Activated naive CD4-positive, alpha-beta T cell (primary cell): ENCODE results near the gene UNC80.
"Not testable (repeated sequence)": the region's sequence is repeated elsewhere in the genome, so short reads cannot be mapped to it uniquely, and the experiment has no call there.

Source experiments
- DNase-seq, 4 experiments: peaks; one replicate each; lab custom pipeline; 2025; lab: John Stamatoyannopoulos, UW

UNC80 gene

GRCh38 chr2:209771474-209772289 lies at the start of gene UNC80:
TSS of gene UNC80 (plus strand) at chr2:209771832. CDS start at chr2:209772073, 241 bp downstream.
- DNase-seq, result no peak

GRCh38 chr2:209726311-209726710 lies 45.3 kb upstream of the UNC80 start:
- DNase-seq, result no peak

GRCh38 chr2:209727077-209727476 lies 44.6 kb upstream of the UNC80 start:
- no peak for DNase-seq

- DNase-seq, result no peak
These were observed 36.8 kb upstream of the UNC80 start for GRCh38 chr2:209734805-209735204.

DNA sequence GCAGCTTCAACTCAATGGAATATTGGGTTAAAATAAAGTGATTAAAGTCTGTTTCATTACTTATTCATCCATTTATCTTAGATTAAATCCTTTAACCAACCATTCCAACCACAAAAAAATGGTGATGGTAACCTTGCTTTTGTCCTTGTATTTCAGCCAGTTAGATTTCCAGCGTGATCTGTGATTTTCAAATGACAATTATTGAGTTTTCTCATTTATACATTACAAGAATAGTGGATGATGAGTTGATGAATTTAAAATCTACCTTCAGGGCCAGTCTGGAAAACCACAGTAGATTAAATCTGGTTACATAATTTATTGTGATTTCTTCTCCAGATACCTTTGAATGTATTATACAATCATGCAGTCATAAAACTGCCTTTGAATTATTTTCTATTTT lies 29.7 kb upstream of the UNC80 start:
- DNase-seq, result no peak

- no peak for DNase-seq
These were observed 18.6 kb upstream of the UNC80 start for GRCh38 chr2:209753020-209753419.

DNA sequence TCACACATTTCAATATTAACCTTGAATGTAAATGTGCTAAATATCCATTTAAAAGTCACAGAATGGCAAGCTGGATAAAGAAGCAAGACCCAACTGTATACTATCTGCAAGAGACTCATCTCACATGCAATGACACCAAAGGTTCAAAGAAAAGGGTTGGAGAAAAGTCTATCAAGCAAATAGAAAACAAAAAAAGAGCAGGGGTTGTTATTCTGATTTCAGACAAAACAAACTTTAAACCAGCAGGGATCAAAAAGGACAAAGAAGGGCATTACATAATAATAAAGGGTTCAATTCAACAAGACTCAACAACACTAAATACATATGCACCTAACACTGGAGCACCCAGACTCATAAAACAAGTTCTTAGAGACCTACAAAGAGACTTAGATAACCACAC lies 14.5 kb upstream of the UNC80 start:
- no peak for DNase-seq

- DNase-seq, result no peak
These were observed 10.1 kb upstream of the UNC80 start for GRCh38 chr2:209761566-209761965.

- DNase-seq, result no peak
These were observed 9.1 kb upstream of the UNC80 start for GRCh38 chr2:209762563-209762962.

GRCh38 chr2:209763106-209763505 lies 8.5 kb upstream of the UNC80 start:
- DNase-seq, result no peak

GRCh38 chr2:209766613-209767012 lies 5.0 kb upstream of the UNC80 start:
- no peak for DNase-seq

GRCh38 chr2:209767316-209767715 lies 4.3 kb upstream of the UNC80 start:
- no peak for DNase-seq

DNA sequence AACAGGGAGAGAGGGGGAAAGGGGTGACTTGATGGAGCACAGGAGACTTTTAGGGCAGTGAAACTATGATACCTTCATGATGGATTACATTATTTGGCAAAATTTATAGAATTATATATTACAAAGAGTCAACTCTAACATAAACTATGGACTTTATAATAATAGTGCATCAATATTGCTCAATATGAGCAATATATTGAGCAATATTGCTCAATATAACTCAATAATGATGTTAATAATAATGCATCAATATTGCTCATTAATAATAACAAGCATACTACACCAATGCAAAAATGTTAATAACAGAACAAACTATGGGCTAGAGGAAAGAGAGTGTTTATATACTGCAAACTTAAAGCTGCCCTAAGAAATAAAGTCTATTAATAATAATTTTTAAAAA lies 3.1 kb upstream of the UNC80 start:
- no peak for DNase-seq

DNA sequence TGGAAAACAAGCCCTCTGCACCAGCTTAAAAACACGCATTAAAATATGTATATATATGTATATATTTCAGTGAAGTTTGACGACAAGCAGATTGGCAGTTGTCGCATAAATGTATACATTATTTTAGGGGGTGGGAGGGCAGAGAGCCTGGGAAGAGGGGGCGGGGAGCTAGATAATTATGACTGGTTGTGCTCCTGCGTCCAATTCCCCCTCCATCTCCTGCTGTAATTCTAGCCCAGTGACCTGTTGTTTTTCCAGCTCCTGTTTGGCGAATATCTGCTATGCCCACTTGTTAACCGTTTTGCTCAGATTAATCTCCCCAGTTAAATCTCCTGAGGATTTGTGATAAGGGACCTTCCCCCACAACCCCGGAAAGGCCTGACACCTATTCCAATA lies 656 bp downstream of the UNC80 start:
- no peak for DNase-seq

DNA sequence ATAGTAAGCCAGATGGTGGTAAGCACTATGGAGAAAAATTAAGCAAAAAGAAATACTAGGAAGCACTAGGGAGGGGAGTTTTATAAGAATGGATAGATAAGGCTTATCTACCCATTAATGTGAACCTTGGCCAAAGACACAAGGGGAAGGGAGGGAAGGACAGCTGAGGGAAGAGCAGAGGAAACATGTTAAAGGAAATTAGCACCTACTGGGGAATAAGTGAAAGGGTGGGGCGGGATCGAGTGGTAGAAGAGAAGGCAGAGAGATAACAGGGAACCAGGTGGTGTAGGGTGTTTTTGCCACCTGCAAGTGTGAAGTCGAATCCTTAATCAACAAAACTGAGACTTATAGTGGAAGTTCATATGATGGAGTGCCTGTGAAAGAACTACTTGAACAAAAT lies 1.7 kb downstream of the UNC80 start:
- DNase-seq, result no peak

- no peak for DNase-seq
These were observed 15.8 kb downstream of the UNC80 start for GRCh38 chr2:209787416-209787815.

- no peak for DNase-seq
These were observed 17.3 kb downstream of the UNC80 start for GRCh38 chr2:209788925-209789324.

DNA sequence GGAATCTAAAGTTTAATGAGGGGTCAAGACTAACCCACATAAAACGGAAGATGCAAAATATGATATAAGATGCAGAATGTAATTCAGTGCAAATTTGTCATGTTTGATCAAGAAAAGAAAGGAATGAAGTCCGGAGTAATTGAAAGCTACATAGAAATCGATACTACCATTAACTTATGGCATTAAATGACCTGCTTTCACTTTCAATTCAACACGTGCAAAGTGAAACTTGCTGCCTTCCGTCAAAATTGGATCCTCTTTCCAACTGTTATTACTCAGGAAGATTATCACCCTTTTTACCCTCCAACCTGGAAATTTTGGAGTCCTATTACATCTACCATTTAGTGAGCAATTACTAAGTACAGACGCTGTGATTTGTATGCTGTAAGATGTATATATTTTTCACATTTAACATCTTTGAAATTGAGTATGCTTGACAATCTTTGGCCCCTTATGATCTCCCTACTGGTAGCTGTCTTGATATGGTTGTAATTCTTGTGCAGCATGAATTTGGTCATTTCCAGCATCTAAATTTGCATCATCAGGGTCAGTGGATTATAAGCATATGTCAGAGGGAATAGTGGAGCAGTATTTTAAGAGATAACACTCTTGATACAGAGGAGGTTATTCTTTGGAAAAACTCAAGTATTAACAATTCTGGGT lies 18.6 kb downstream of the UNC80 start:
- no peak for DNase-seq

DNA sequence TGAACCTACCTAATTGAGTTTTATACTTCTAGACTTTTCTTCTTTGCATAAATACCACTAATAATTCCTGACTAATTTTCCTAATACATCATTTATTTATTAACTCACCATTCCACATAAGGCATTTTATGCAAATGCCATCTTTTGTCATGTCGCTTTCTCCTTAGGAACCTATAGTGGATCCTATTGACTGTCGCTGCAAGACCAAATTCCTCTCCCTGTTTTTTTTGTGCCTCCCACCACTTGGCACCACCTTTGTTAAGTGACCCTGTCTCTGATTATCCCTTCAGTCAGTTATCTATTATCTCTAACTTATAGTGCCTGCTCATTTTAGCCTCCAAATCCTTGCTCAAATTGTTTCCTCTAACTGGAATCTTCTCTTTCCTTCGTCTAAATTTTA lies 19.5 kb downstream of the UNC80 start:
- no peak for DNase-seq

- DNase-seq, result not testable (repeated sequence)
These were observed 23.8 kb downstream of the UNC80 start for GRCh38 chr2:209795425-209795824.

GRCh38 chr2:209805351-209805750 lies 33.7 kb downstream of the UNC80 start:
- DNase-seq, result no peak

DNA sequence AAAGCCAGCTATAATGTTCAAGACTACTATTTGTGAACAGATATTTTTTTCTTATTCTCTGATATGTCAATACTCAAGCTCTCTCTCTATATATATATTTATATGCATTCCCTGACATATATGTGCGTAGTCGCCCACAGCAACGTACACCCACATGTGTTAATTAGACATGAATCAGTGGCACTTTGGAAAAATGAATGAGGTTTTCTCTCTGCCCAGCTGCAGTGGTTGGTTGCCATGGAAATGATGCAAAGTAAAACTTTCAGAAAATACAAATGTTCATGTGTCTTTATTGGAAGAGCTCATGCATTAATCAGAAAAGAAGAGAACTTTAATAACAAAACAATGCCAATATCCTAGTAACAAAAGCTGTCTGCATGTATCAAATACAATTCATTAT lies 34.7 kb downstream of the UNC80 start:
- no peak for DNase-seq

DNA sequence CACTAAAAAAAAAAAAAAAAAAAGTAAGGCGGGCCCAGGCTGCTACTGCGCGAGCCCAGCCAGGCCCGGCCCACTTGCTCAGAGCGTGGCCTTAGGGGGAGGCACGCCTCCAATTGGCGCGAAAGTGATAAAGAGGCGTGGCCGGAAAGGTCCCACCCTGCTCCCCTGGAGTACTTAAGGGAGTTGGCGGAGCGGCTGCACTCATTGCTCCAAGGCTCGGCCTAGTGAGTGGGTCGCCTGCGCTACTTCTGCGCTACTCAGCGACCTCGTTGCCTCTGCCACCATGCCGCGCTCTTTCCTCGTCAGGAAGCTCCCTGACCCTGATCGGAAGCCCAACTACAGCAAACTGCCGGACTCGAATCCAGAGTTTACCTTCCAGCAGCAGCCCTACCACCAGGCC lies 36.9 kb downstream of the UNC80 start:
- DNase-seq, result no peak

GRCh38 chr2:209809256-209809655 lies 37.6 kb downstream of the UNC80 start:
- DNase-seq, result no peak
